ENCODE data around the gene GFRA3.

DNA sequence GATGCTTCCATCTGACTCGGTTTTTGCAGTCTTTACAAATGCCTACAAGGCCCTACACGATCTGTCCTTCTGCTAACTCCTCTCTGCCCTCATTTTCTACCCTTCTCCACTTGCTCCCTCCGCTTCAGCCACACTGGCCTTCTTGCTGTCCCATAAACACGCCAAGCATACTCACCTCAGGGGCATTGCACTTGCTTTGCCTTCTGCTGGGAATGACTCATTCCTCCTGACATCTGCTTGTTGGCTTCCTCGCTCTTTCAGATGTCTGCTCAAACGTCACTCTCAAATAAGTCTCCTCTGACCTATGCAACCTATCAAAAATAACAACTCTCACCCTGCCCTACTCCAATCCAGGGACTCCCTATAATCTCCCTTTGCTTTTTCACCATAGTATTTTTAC lies 29.0 kb upstream of the GFRA3 start:
- TF ChIP-seq, protein P1, sequence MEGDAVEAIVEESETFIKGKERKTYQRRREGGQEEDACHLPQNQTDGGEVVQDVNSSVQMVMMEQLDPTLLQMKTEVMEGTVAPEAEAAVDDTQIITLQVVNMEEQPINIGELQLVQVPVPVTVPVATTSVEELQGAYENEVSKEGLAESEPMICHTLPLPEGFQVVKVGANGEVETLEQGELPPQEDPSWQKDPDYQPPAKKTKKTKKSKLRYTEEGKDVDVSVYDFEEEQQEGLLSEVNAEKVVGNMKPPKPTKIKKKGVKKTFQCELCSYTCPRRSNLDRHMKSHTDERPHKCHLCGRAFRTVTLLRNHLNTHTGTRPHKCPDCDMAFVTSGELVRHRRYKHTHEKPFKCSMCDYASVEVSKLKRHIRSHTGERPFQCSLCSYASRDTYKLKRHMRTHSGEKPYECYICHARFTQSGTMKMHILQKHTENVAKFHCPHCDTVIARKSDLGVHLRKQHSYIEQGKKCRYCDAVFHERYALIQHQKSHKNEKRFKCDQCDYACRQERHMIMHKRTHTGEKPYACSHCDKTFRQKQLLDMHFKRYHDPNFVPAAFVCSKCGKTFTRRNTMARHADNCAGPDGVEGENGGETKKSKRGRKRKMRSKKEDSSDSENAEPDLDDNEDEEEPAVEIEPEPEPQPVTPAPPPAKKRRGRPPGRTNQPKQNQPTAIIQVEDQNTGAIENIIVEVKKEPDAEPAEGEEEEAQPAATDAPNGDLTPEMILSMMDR (IDR thresholded peaks at IDR 0.05): no peak
- TF ChIP-seq EZH2 (IDR thresholded peaks at IDR 0.05) (no peak), EZH2phosphoT487 (IDR thresholded peaks at IDR 0.05) (no peak)
